OCI-LY3 (cell line): ENCODE measurements around the gene MYCBP2.

Experiments
- H2AFZ ChIP-seq: fragments of 200-600, 300-600 bp; shearing (Covaris generic); 2 replicates; pipeline ENCODE4 v1.6.0; 2014; ENCODE audit warnings: antibody characterized with exemption, low read depth, low read length
- H3K27ac ChIP-seq: fragments of 200-600, 300-600 bp; sonication (generic); 2 replicates; pipeline ENCODE4 v1.5.1; 2014; ENCODE audit warnings: mild to moderate bottlenecking, low read length, moderate library complexity, mixed read lengths
- H3K27me3 ChIP-seq: fragments of 200-600, 300-600 bp; sonication (generic); 2 replicates; pipeline ENCODE4 v1.6.1; 2014; ENCODE audit warnings: low read depth, low read length, mixed read lengths
- H3K36me3 ChIP-seq: fragments of 200-600, 300-600 bp; sonication (generic); replicated peaks from 2 replicates; pipeline ENCODE3; 2014; ENCODE audit warnings: low read depth, low read length, mixed read lengths
- H3K4me1 ChIP-seq: fragments of 300-600, 200-600 bp; sonication (generic); 2 replicates; pipeline ENCODE4 v1.6.1; 2014; ENCODE audit warnings: low read length, mixed read lengths
- H3K4me2 ChIP-seq: fragments of 200-600, 300-600 bp; sonication (generic); 2 replicates; pipeline ENCODE4 v1.6.1; 2014; ENCODE audit warnings: low read length, mixed read lengths
- H3K4me3 ChIP-seq: fragments of 300-600, 200-600 bp; sonication (generic); 2 replicates; pipeline ENCODE4 v1.5.1; 2014; ENCODE audit warnings: antibody characterized with exemption, mild to moderate bottlenecking, low read length, moderate library complexity
- H3K79me2 ChIP-seq: fragments of 300-600, 200-600 bp; shearing (Covaris generic); 2 replicates; pipeline ENCODE4 v1.6.1; 2014; ENCODE audit warnings: mild to moderate bottlenecking, low read length, mixed read lengths
- H3K9ac ChIP-seq: fragments of 300-600, 200-600 bp; shearing (Covaris generic); 2 replicates; pipeline ENCODE4 v1.6.0; 2014; ENCODE audit warnings: mild to moderate bottlenecking, low read length, moderate library complexity
- H3K9me3 ChIP-seq: fragments of 200-600, 300-600 bp; shearing (Covaris generic); 2 replicates; pipeline ENCODE4 v1.6.1; 2014; ENCODE audit warnings: low read length, mixed read lengths; ENCODE audit not compliant: insufficient read depth
- H4K20me1 ChIP-seq: fragments of 200-600, 300-600 bp; sonication (generic); 2 replicates; pipeline ENCODE4 v1.6.1; 2016; ENCODE audit warnings: low read length, mixed read lengths; ENCODE audit not compliant: insufficient read depth
- CTCF ChIP-seq: fragments of 200-600, 300-600 bp; sonication (generic); IDR thresholded peaks from 2 replicates; pipeline ENCODE4 v1.5.1; 2014; ENCODE audit warnings: antibody characterized with exemption, low read length, low read depth
- EZH2phosphoT487 ChIP-seq: fragments of 200-600 bp; shearing (Covaris generic); IDR thresholded peaks from 2 replicates; pipeline ENCODE4 v1.6.1; 2018; ENCODE audit warnings: antibody characterized with exemption, mixed run types, low read depth

The MYCBP2 gene

DNA sequence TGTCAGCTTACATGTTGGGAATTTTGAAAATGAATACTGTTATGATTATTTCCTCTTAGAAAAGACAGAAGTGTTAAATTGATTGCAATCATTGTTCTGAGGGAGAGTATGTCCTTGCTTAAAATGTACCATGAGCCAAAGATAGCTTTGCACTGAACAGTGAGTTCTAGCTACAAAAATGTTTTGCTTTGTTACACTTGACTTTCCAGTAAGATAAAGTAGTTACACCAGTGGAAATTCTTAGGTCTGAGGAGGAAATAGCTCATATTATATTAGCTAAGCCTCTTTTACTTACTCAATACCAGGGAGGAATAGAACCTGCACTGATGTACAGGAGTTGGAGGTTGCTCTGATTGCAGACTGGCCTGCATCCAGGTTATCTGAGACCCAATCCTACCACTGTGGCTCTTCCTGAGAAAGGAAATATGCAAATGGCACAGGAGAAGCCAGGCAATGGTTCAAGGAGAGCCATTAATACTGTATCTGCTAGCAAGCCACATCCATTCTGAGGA is 246.9 kb downstream of the MYCBP2 start:
- no peak overlapping the region for H3K27ac ChIP-seq
- peaks cover 76% of the 10 kb centered on the region for H3K36me3 ChIP-seq
- H4K20me1 ChIP-seq = peaks cover 2% of the 10 kb centered on the region; the same call in 1 of the 2 replicates
- H3K9ac ChIP-seq = no peak overlapping the region
- no peaks in the 10 kb centered on the region for H3K9me3 ChIP-seq
- H3K4me3 ChIP-seq = no peak overlapping the region
- TF ChIP-seq CTCF (no peak), EZH2phosphoT487 (no peak)
- H3K27me3 ChIP-seq = no peaks in the 10 kb centered on the region
- no peaks in the 10 kb centered on the region for H3K79me2 ChIP-seq
- H3K4me1 ChIP-seq = no peaks in the 10 kb centered on the region
- no peak overlapping the region for H3K4me2 ChIP-seq
- H2AFZ ChIP-seq = no peak overlapping the region

DNA sequence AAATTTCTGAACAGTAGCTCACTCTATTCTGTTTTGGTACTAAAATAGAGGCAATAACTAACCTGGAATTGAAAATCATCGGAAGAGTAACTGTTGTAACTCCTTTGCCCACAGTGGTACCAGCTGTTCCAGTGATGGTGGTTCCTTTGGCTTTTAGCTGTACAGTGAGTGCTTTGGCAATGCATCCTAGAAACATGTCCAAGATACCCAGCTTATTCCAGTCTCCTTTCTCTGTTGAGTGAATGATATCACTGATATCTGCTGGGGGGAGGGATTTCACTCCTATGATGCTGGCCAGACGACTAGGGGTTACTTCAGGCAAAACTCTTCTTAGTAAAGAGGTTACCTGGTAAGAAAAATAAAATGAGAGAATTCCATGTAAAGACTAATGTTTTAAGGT is 259.4 kb downstream of the MYCBP2 start:
- H4K20me1 ChIP-seq = no peaks in the 10 kb centered on the region
- no peaks in the 10 kb centered on the region for H3K27me3 ChIP-seq
- peaks cover 13% of the 10 kb centered on the region for H3K4me1 ChIP-seq
- no peaks in the 10 kb centered on the region for H3K9me3 ChIP-seq
- H3K79me2 ChIP-seq = no peaks in the 10 kb centered on the region
- no peak overlapping the region for H3K4me2 ChIP-seq
- no peak for TF ChIP-seq EZH2phosphoT487
- no peak for TF ChIP-seq CTCF
- no peak overlapping the region for H3K27ac ChIP-seq
- peaks cover 42% of the 10 kb centered on the region for H3K36me3 ChIP-seq
- H2AFZ ChIP-seq = no peak overlapping the region
- H3K4me3 ChIP-seq = no peak overlapping the region
- no peak overlapping the region for H3K9ac ChIP-seq

- Histone ChIP-seq H3K4me3 (no peak overlapping the region), H3K4me1 (peaks cover 13% of the 10 kb centered on the region), H3K27me3 (no peaks in the 10 kb centered on the region), H3K9ac (no peak overlapping the region), H2AFZ (no peak overlapping the region), H4K20me1 (no peaks in the 10 kb centered on the region), H3K4me2 (peak overlapping the region; percentile 16; the same call in 1 of the 2 replicates), H3K9me3 (no peaks in the 10 kb centered on the region), H3K27ac (no peak overlapping the region), H3K36me3 (peaks cover 54% of the 10 kb centered on the region), H3K79me2 (no peaks in the 10 kb centered on the region)
- TF ChIP-seq EZH2phosphoT487 (no peak), CTCF (no peak)
These were observed 261.3 kb downstream of the MYCBP2 start for GRCh38 chr13:77065461-77066147.

DNA sequence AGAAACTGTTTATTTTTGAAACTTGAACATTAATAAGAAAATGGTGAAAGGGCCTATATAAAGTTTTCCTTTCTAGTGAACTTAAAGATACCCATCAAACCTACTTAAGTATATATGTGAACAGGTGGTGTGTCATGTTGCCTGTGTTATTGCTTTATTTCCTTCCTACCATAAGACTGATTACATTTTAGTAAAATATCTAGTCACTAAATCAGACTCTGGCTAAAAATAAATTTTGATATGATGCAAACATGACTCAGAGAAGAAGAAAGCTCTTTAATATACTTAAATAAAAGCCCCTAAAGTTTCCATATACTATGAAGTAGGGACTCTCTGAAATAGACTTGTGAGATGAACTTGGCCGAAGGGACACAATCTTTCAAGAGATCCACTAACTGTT is 264.8 kb downstream of the MYCBP2 start:
- Histone ChIP-seq H3K4me1 (peaks cover 13% of the 10 kb centered on the region), H3K79me2 (no peaks in the 10 kb centered on the region)

More for the DNA sequence above, 264.8 kb downstream of the MYCBP2 start:
- no peak overlapping the region for H3K27ac ChIP-seq
- no peak overlapping the region for H3K4me3 ChIP-seq
- H3K4me2 ChIP-seq = no peak overlapping the region
- no peaks in the 10 kb centered on the region for H3K9me3 ChIP-seq
- peaks cover 48% of the 10 kb centered on the region for H3K36me3 ChIP-seq
- TF ChIP-seq EZH2phosphoT487 = no peak
- TF ChIP-seq CTCF = no peak
- H2AFZ ChIP-seq = no peak overlapping the region
- no peak overlapping the region for H3K9ac ChIP-seq
- H4K20me1 ChIP-seq = no peaks in the 10 kb centered on the region
- no peaks in the 10 kb centered on the region for H3K27me3 ChIP-seq
